ENCODE measurements around the gene FBRSL1. TPM values are rescaled to one million over a fixed set of nuclear protein-coding genes. Genes with fewer than 3 reads are reported as not detected.

Gene FBRSL1
- total and polyA plus RNA-seq, 2 donors (not counting 3 experiments of a cell fraction or from before 2014, with no cell fraction given), result 19.3 to 79.8 TPM

DNA sequence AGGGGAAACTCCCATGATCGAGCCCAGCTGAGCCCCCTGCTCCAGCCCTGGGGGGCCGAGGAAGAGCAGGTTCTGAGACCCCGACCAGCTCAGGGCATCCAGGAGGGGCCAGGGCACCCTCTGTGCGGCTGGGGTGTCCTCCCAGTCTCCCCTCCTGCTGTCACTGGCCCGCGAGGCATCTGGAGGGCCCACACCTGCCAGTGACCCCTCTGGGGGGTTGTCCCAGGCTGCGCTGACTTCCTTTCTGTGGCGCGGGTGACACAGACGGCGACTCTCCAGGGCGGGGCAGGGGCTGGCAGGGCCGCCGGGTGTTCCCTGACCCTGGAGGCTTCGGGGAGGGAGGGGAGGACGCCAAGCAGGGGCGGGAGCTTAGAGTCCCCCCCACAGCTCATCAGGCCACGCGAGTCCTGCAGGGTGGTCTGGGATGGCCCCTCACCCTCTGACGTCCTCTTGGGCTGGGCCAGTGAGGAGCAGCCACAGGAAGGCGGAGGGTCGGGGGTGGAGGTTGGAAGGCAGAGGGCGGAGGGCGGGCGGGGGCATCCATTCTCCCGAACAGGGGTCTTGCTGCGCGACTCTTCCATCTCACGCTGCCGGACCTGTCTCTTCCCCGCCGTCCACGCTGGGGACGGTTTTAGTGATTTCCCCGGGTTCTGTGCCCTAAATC lies 38.6 kb upstream of the FBRSL1 start:
- Histone ChIP-seq H3K9ac (replicated peaks; ENCODE audit: extremely low read depth, insufficient read depth, low read length) (no peak overlapping the region), H2AFZ (ENCODE audit: low read depth, low read length) (no peak overlapping the region), H3K4me3 (replicated peaks in 1 of 3; ENCODE audit: insufficient read depth in 1 of 3, low read depth in 1 of 3, low read length in 3 of 3) (no peak overlapping the region), H4K20me1 (replicated peaks; ENCODE audit: control insufficient read depth, extremely low read depth, insufficient read depth, low read length) (no peaks in the 10 kb centered on the region), H3K27me3 (ENCODE audit: control insufficient read depth in 2 of 2, insufficient read depth in 2 of 2, low read length in 2 of 2) (no peaks in the 10 kb centered on the region), H3K9me3 (replicated peaks; ENCODE audit: control insufficient read depth, insufficient read depth, low read length) (no peaks in the 10 kb centered on the region), H3K9me1 (replicated peaks; ENCODE audit: control insufficient read depth, extremely low read depth, insufficient read depth, low read length) (no peaks in the 10 kb centered on the region), H3K27ac (ENCODE audit: insufficient read depth, low read depth, low read length) (no peak overlapping the region), H3K4me2 (ENCODE audit: insufficient read depth, low read length) (no peak overlapping the region), H3K36me3 (ENCODE audit: control insufficient read depth in 2 of 2, extremely low read depth in 1 of 2, insufficient read depth in 2 of 2, low read length in 2 of 2) (no peaks in the 10 kb centered on the region), H3K79me2 (ENCODE audit: control insufficient read depth, insufficient read depth, low read length) (no peaks in the 10 kb centered on the region), H3K4me1 (ENCODE audit: control insufficient read depth, extremely low read depth, insufficient read depth, low read length) (no peaks in the 10 kb centered on the region)
- no peak for FAIRE-seq
- POLR2A ChIA-PET, result no interaction called here
- BruUV-seq (replicated peaks), result no TSS peak
- CTCF ChIA-PET, result interaction anchor here (1.2 to 1.7 kb wide), 2 partner anchors 9 to 55 kb away, joined by 3 to 5 read pairs; no protein-coding TSS in a partner anchor
- dilution Hi-C loops (cut with MboI; ENCODE audit: extremely low pct_ligation_motif_present, low sequenced_read_pairs) (no loop called here), intact Hi-C loops (cut with micrococcal nuclease) (no loop called here)
- no peak for TF ChIP-seq EZH2 (IDR thresholded peaks at IDR 0.05; ENCODE audit: borderline replicate concordance, low read depth, low read length, severe bottlenecking)
- no peak for TF ChIP-seq MYC (IDR thresholded peaks at IDR 0.05; ENCODE audit: low read depth, low read length)
- no peak for TF ChIP-seq JUN (IDR thresholded peaks at IDR 0.05; ENCODE audit: borderline replicate concordance, insufficient read depth, insufficient read length, low read depth)
- TF ChIP-seq FOS (IDR thresholded peaks at IDR 0.05; ENCODE audit: borderline replicate concordance, insufficient read depth, low read length), result no peak
- TF ChIP-seq, protein P1, sequence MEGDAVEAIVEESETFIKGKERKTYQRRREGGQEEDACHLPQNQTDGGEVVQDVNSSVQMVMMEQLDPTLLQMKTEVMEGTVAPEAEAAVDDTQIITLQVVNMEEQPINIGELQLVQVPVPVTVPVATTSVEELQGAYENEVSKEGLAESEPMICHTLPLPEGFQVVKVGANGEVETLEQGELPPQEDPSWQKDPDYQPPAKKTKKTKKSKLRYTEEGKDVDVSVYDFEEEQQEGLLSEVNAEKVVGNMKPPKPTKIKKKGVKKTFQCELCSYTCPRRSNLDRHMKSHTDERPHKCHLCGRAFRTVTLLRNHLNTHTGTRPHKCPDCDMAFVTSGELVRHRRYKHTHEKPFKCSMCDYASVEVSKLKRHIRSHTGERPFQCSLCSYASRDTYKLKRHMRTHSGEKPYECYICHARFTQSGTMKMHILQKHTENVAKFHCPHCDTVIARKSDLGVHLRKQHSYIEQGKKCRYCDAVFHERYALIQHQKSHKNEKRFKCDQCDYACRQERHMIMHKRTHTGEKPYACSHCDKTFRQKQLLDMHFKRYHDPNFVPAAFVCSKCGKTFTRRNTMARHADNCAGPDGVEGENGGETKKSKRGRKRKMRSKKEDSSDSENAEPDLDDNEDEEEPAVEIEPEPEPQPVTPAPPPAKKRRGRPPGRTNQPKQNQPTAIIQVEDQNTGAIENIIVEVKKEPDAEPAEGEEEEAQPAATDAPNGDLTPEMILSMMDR (IDR thresholded peaks at IDR 0.05; ENCODE audit: extremely low read depth in 1 of 2, insufficient read depth in 1 of 2, low read depth in 1 of 2, low read length in 2 of 2), result no peak
- no peak for TF ChIP-seq POLR2AphosphoS5 (IDR thresholded peaks at IDR 0.05; ENCODE audit: insufficient read depth, low read depth, low read length)
- TF ChIP-seq GATA2 (IDR thresholded peaks at IDR 0.05; ENCODE audit: insufficient read depth, insufficient read length, low read depth, low read length), result no peak
- DNase-seq (ENCODE audit: low read depth, low spot score), result no peak
